Neuron (in vitro differentiated cells): ENCODE data around the gene SLC25A3.
"Not testable (repeated sequence)": the region's sequence is repeated elsewhere in the genome, so short reads cannot be mapped to it uniquely, and the experiment has no call there.

Experiments used
- H2AFZ ChIP-seq: one replicate; pipeline ENCODE4 v1.6.1; 2013; ENCODE audit warnings: low read depth, mild to moderate bottlenecking, inconsistent platforms, low read length, moderate library complexity
- H3K27me3 ChIP-seq: one replicate; pipeline ENCODE4 v1.6.1; 2013; ENCODE audit warnings: low read length; ENCODE audit not compliant: insufficient read depth
- H3K36me3 ChIP-seq: one replicate; pipeline ENCODE4 v1.6.1; 2013; ENCODE audit warnings: low read length; ENCODE audit not compliant: insufficient read depth
- H3K4me1 ChIP-seq: one replicate; pipeline ENCODE4 v1.6.1; 2013; ENCODE audit warnings: low read length; ENCODE audit not compliant: insufficient read depth
- H3K4me3 ChIP-seq: 2 replicates; pipeline ENCODE4 v1.5.1; 2013; ENCODE audit warnings: mild to moderate bottlenecking, low read length, moderate library complexity
- H3K9me3 ChIP-seq: one replicate; pipeline ENCODE4 v1.6.1; 2013; ENCODE audit warnings: low read length

The SLC25A3 gene

GRCh38 chr12:98610596-98610995, 17.1 kb downstream of the SLC25A3 start:
- H3K36me3 ChIP-seq: no peaks in the 10 kb centered on the region
- no peak overlapping the region for H2AFZ ChIP-seq
- no peaks in the 10 kb centered on the region for H3K9me3 ChIP-seq
- no peaks in the 10 kb centered on the region for H3K27me3 ChIP-seq
- H3K4me1 ChIP-seq: no peaks in the 10 kb centered on the region
- H3K4me3 ChIP-seq: no peak overlapping the region

- no peaks in the 10 kb centered on the region for H3K36me3 ChIP-seq
- no peak overlapping the region for H2AFZ ChIP-seq
- H3K27me3 ChIP-seq: no peaks in the 10 kb centered on the region
- H3K9me3 ChIP-seq: no peaks in the 10 kb centered on the region
- H3K4me1 ChIP-seq: no peaks in the 10 kb centered on the region
- H3K4me3 ChIP-seq: no peak overlapping the region
These were observed 19.3 kb downstream of the SLC25A3 start for GRCh38 chr12:98612696-98613334.

- Histone ChIP-seq H3K9me3 (no peaks in the 10 kb centered on the region), H3K27me3 (no peaks in the 10 kb centered on the region), H3K4me3 (no peak overlapping the region), H2AFZ (no peak overlapping the region), H3K36me3 (no peaks in the 10 kb centered on the region), H3K4me1 (no peaks in the 10 kb centered on the region)
These were observed 25.5 kb downstream of the SLC25A3 start for GRCh38 chr12:98618952-98619351.

GRCh38 chr12:98635657-98636323, 42.3 kb downstream of the SLC25A3 start:
- Histone ChIP-seq H3K4me1 (no peaks in the 10 kb centered on the region), H3K4me3 (no peak overlapping the region), H2AFZ (no peak overlapping the region), H3K27me3 (no peaks in the 10 kb centered on the region), H3K9me3 (no peaks in the 10 kb centered on the region), H3K36me3 (peaks cover 19% of the 10 kb centered on the region)

GRCh38 chr12:98637068-98637467, 43.6 kb downstream of the SLC25A3 start:
- Histone ChIP-seq H3K9me3 (peaks cover 2% of the 10 kb centered on the region), H3K36me3 (peaks cover 21% of the 10 kb centered on the region), H3K4me3 (no peak overlapping the region), H3K4me1 (no peaks in the 10 kb centered on the region), H2AFZ (no peak overlapping the region), H3K27me3 (no peaks in the 10 kb centered on the region)

GRCh38 chr12:98638009-98638408, 44.5 kb downstream of the SLC25A3 start:
- H3K36me3 ChIP-seq: peaks cover 16% of the 10 kb centered on the region
- no peaks in the 10 kb centered on the region for H3K4me1 ChIP-seq
- no peaks in the 10 kb centered on the region for H3K27me3 ChIP-seq
- H2AFZ ChIP-seq: no peak overlapping the region
- no peak overlapping the region for H3K4me3 ChIP-seq
- peaks cover 2% of the 10 kb centered on the region for H3K9me3 ChIP-seq

- H3K9me3 ChIP-seq: peaks cover 2% of the 10 kb centered on the region
- no peak overlapping the region for H3K4me3 ChIP-seq
- H3K36me3 ChIP-seq: peaks cover 11% of the 10 kb centered on the region
- no peaks in the 10 kb centered on the region for H3K27me3 ChIP-seq
- no peak overlapping the region for H2AFZ ChIP-seq
- peaks cover 3% of the 10 kb centered on the region for H3K4me1 ChIP-seq
These were observed 46.0 kb downstream of the SLC25A3 start for GRCh38 chr12:98639491-98639890.

GRCh38 chr12:98642801-98643200, 49.3 kb downstream of the SLC25A3 start:
- H3K9me3 ChIP-seq, H3K27me3 ChIP-seq, H2AFZ ChIP-seq, H3K36me3 ChIP-seq: not testable (repeated sequence)
- Histone ChIP-seq H3K4me1 (peaks cover 16% of the 10 kb centered on the region), H3K4me3 (peak overlapping the region; percentile 66)

- Histone ChIP-seq H3K9me3 (peaks cover 2% of the 10 kb centered on the region), H3K27me3 (no peaks in the 10 kb centered on the region), H3K36me3 (peaks cover 19% of the 10 kb centered on the region), H3K4me3 (peak overlapping the region; percentile 66), H2AFZ (peak overlapping the region; percentile 64), H3K4me1 (peaks cover 16% of the 10 kb centered on the region)
These were observed 50.9 kb downstream of the SLC25A3 start for GRCh38 chr12:98644433-98644711.

GRCh38 chr12:98644712-98645571, 51.5 kb downstream of the SLC25A3 start, which contains the start of the genes APAF1 and IKBIP:
Gene APAF1 (plus strand): TSS chr12:98645290. CDS start chr12:98648360, 3,070 bp downstream.
Gene IKBIP (minus strand): TSS chr12:98644788. CDS start chr12:98644701, 87 bp downstream.
- H3K36me3 ChIP-seq: peaks cover 24% of the 10 kb centered on the region
- peak within 1 kb of the TSS; percentile 87 for H2AFZ ChIP-seq
- no peaks in the 10 kb centered on the region for H3K27me3 ChIP-seq
- peak within 1 kb of the TSS; percentile 66 for H3K4me3 ChIP-seq
- H3K4me1 ChIP-seq: peaks cover 16% of the 10 kb centered on the region
- H3K9me3 ChIP-seq: peaks cover 2% of the 10 kb centered on the region

GRCh38 chr12:98645572-98646067, 52.1 kb downstream of the SLC25A3 start:
- peaks cover 28% of the 10 kb centered on the region for H3K36me3 ChIP-seq
- peaks cover 16% of the 10 kb centered on the region for H3K4me1 ChIP-seq
- H3K27me3 ChIP-seq: no peaks in the 10 kb centered on the region
- peaks cover 2% of the 10 kb centered on the region for H3K9me3 ChIP-seq
- peak overlapping the region; percentile 87 for H2AFZ ChIP-seq
- peak overlapping the region; percentile 66 for H3K4me3 ChIP-seq

- no peaks in the 10 kb centered on the region for H3K9me3 ChIP-seq
- H3K4me3 ChIP-seq: peak overlapping the region; percentile 66
- peaks cover 16% of the 10 kb centered on the region for H3K4me1 ChIP-seq
- no peaks in the 10 kb centered on the region for H3K27me3 ChIP-seq
- peaks cover 32% of the 10 kb centered on the region for H3K36me3 ChIP-seq
- no peak overlapping the region for H2AFZ ChIP-seq
These were observed 53.0 kb downstream of the SLC25A3 start for GRCh38 chr12:98646294-98647090.
